NCI-H187 treated with DMSO at 0.1 percent for 48 hours (cell line): ENCODE measurements around the gene B4GALNT3.
"Not testable (repeated sequence)": the region's sequence is repeated elsewhere in the genome, so short reads cannot be mapped to it uniquely, and the experiment has no call there.

ENCODE experiments used
- DNase-seq: peaks from one replicate; lab custom pipeline; 2025; lab: John Stamatoyannopoulos, UW

B4GALNT3 gene

GRCh38 chr12:459430-460258, at the start of gene B4GALNT3:
B4GALNT3 (plus strand) TSS chr12:459939; CDS start chr12:460377, 438 bp downstream.
- no peak for DNase-seq

GRCh38 chr12:414859-415258, 44.9 kb upstream of the B4GALNT3 start:
- no peak for DNase-seq

GRCh38 chr12:418432-418831, 41.3 kb upstream of the B4GALNT3 start:
- no peak for DNase-seq

DNA sequence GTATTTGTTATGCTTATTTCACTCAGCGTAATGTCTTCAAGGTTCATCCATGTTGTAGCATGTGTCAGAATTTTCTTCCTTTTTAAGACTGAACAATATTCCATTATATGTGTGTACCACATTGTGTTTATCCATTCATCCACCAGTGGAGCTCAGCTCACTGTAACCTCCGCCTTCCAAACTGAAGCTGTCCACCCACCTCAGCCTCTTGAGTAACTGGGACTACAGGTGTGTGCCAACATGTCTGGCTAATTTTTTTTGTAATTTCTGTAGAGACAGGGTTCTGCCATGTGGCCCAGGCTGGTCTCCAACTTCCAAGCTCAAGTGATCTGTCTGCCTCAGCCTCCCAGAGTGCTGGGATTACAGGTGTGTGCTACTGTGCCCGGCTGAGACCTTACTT, 37.2 kb upstream of the B4GALNT3 start:
- DNase-seq = no peak

GRCh38 chr12:435737-436136, 24.0 kb upstream of the B4GALNT3 start:
- not testable (repeated sequence) for DNase-seq

DNA sequence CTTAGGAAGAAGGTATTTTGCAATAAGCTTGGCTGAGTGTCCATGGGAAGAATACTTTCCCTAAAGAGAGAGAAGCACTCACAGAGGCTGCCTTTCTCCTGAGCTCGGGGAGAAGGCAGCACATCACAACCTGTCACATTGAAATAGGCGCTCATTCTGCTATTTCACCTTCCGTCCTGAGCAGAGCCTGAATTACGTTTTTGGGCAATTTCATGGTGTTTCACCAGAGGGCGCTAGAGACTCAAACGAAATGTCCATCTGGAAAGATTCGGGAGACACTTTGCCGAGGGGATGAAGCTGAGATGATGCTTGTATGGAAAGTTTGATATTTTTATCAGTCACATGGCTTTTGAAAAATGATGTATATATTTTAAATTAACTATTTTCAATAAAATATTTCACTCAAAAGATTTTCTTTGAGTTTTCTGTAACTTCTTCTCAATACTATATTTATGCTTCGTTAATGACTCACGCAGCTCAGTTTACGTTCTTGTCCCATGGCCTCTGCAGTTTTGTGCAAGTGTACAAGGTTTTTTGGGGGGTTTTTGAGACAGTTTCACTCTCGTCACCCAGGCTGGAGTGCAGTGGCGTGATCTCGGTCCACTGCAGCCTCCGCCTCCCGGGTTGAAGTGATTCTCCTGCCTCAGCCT, 17.4 kb upstream of the B4GALNT3 start:
- no peak for DNase-seq

- DNase-seq = no peak
Observed at GRCh38 chr12:447141-447540, 12.6 kb upstream of the B4GALNT3 start.

DNA sequence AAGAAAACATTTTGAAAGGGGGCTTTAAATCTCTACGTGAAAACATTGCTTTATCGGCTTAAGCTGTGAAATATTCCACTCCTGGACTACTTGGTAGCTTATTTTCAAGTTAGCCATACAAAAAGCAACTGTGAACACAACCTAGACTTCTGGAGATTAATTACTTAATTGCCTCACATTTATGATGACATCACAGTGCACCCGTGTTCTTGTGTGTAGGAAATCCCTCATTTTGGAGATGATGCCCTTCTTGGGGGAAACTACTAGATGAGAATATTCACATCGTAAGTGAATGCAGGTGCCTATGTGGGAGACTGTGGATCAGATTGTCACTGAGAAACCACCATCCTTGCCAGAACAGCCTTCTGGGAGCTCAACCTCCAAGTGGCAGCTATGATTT, 10.5 kb upstream of the B4GALNT3 start:
- no peak for DNase-seq

- no peak for DNase-seq
Observed at GRCh38 chr12:450438-450837, 9.3 kb upstream of the B4GALNT3 start.

DNA sequence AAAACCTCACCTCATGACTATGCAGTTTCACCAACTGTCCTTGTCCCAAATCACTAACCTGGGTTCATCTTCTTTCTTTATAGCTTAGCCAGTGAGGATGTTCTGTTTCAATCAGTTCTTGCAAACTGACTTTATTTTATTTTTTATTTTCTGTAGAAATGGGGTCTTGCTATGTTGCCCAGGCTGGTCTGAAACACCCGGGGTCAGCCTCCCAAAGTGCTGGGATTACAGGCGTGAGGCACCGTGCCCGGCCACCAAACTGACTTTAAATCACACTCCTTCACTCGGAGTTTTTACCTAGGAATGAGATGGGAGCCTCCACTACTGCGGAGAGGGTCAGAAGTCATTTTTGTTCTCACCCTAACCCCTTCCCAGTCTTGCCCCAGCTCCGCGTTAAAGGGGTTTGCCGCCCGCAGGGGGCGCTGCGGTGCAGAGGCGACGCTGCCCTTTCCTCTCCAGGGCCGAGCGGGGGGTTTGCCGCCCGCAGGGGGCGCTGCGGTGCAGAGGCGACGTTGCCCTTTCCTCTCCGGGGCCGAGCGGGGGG, 7.0 kb upstream of the B4GALNT3 start:
- no peak for DNase-seq

DNA sequence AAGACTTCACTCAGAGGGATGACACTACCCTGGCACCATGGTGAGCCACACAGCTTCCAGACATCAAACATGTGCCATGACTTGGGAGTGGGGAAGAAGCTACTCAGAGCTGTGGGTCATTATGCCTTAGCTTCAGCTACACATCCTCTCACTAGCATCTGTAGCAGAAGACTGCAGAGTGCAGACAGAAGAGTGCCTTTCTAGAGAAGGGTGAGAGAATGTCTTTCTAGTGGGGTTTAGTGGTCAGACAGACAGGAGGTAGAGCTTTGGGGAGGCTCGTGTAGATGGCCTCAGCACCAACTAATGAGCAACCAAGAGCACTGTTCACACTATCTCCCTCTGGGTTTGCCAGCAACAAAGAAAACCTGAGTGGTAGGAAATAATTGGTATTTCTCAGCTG, 4.9 kb upstream of the B4GALNT3 start:
- no peak for DNase-seq

DNA sequence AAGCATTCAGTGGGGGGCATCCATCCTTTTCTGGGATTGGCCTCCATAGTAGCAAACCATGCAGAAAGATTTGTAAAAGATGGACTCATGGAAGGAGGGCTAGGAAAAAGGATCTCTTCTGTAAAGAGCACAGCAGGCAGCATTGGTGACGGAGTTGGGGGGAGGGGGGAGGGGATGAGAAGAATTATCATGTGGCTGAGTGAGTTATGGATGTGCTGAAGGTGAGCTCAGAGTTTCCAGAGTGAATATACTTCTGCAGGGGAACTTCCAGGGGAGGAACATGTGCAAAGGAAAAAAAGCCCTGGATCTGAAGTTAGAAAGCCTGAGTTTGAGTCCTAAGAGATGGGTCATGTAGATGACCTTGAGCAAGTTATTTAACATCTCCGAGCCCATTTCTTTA, 3.9 kb upstream of the B4GALNT3 start:
- no peak for DNase-seq

GRCh38 chr12:457676-458075, 2.1 kb upstream of the B4GALNT3 start:
- no peak for DNase-seq

DNA sequence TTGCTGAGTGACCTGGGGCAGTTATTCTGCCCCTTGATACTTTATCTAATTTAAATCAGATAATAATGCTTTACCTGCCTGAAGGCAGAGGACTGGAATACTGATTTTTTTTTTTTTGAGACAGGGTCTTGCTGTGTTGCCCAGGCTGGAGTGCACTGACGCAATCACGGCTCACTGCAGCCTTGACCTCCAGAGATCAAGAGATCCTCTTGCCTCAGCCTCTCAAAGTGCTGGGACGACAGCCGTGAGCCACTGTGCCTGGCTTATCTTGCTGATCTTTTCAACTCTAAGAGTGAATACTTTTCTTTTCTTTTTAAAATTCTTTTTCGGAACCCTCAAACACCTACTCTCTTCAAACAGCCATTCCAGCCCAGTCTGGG, 699 bp upstream of the B4GALNT3 start:
- DNase-seq = no peak

DNA sequence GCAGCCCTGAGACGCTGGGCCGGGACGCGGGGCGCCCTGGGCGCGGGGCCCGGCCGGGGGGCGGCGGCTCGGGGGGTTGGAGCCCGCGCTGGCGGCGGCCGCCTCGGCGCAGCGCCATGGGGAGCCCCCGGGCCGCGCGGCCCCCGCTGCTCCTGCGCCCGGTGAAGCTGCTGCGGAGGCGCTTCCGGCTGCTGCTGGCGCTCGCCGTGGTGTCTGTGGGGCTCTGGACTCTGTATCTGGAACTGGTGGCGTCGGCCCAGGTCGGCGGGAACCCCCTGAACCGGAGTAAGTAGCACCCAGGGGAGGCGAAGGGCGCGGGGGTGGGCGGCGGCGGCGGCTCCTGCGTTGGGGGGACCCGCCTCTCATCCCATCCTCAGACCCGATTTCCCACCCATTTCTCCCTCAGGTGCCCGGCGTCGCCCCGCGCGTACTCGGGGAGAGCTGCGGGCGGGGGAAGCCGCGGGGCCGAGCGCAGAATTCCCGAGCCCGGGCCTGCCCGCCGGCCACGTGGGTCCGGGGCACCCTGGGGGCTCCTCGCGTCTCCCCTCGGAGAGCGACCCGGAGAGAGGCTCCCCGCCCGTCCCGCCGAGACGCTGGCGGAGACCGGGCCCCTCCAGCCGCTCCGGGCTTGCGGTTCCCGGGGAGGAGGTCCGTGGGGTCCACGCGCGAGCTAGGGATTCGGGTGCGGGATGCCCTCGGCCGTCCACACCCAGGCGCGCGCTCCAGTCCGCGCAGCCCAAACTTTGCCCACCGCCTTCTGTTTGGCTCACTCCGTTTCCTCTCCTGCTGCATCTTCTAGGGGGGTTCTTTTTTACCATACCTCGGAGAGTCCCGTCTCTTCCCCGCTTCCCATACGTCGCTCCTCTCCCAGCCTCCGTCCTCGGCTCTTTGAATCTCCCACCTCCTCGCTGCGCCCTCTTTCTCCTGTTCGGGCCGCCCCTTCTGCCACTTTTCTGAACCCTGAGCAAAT, 807 bp downstream of the B4GALNT3 start:
- no peak for DNase-seq

GRCh38 chr12:461425-461824, 1.7 kb downstream of the B4GALNT3 start:
- DNase-seq = no peak

DNA sequence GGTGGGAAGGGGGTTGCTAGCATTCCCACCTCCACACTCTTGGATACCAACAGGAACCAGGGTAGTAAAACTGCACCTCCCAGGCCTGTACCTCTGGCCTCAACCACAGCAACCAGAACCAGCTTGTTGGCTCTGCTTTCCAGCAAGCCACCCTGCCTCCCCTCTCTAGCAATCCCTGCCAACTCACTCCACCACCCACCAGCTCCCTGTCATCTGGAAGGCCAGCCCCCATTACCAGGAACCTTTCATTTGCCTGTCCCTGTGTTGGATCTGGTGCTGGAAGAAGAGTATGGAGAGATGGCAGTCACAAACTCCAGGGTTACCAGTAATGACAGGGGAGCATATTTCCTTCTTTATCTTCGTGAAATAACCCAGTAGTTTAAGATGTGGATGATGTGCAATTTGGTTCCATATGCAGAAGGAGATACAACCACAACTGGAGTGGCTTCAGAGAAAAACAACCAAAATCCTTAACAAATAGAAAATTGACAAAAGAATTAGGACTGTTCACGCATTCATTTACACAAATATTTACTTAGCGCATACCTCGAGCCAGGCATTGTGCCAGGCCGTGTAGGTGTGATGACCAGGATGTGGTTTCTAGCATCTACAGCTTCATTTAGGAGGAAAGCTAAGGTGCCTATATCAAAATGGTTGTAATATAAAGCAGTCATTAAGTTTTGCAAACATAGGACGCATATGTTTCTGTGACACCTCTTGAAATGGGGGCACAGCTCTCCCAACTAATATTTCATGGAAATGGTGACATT, 3.4 kb downstream of the B4GALNT3 start:
- DNase-seq = no peak

DNA sequence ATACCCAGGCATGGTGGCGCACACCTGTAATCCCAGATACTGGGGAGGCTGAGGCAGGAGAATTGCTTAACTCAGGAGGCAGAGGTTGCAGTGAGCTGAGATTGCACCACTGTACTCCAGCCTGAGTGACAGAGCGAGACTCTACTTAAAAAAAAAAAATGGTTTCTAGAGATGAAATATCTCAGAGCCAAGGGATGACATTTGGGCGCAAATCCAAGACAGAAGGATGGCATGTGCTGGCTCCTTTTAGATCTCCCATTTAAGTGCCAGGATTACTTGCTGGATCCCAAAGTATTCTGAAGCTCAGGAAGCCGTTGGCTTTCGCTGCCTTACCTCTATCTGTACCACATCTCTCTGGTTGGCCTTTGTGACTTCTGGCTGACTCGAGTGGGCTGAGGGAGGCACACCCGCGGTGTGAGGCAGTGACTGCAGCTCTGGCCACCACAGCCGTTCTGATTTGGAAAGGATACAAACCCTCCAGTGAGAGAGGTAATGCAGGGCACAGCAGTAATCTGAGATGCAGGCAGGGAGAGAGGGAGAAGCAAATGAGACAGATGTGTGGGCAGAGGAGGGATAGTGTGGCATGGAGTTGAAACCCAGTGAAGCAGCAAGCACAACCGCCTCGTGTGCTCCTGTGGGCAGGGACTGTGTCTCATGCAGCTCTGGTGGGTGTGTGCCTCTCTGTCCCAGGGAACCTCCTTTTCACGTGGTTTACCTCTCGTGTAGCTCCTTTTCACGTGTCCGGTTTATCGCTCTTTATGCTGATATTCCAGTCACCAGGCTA, 4.9 kb downstream of the B4GALNT3 start:
- DNase-seq = no peak

- no peak for DNase-seq
Observed at GRCh38 chr12:466039-466438, 6.3 kb downstream of the B4GALNT3 start.

DNA sequence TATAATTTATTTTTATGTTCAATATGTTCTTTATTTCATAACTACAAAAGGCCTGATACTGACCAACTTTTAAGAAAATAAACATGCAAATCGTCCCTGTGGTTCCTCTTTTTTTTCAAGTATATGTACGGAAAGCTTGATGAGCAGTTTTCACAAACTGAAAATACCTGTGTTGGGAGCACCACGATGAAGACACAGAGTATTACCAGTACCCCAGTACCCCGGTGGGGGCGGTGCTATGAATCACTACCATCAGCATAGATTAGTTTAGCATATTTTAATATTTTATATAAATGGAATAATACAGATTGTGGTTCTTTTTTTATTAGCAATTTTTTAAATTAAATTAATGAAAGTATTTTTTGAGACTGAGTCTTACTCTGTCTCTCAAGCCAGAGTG, 7.0 kb downstream of the B4GALNT3 start:
- DNase-seq = no peak

DNA sequence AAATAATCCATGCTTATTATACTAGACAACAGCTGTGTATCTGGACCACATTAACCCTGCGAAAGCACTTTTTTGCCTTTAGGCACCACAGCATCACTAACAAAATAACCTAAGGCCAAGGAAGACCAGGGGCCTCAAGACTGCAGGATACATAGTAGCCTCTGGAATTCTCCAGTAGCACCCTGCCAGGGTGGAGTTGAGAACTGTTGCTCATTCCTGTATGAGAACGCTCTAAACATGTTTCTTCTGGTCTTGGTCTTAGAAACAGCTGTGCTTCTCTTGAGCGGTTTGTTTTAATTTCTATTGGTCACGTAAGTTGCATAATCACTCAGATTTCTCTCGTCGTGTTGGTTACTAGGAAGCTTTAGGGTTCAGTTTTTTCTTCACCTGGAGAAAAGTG, 7.9 kb downstream of the B4GALNT3 start:
- no peak for DNase-seq
